MM.1S (cell line): ENCODE data around the gene CHRNA1.
A peak's percentile ranks its signal among the peaks of the same experiment; 100 is the strongest.

Source experiments
- DNase-seq: peaks from one replicate; pipeline ENCODE4 v3.0.0-alpha.2; 2015
- H2AFZ ChIP-seq: fragments of 300-600 bp; sonication (generic); 2 replicates; pipeline ENCODE4 v1.6.0; 2016; ENCODE audit warnings: antibody characterized with exemption, low read length
- H3F3A ChIP-seq: fragments of 300-600 bp; sonication (generic); 2 replicates; pipeline ENCODE4 v1.6.1; 2016; ENCODE audit warnings: mild to moderate bottlenecking, antibody characterized with exemption, low read length, moderate library complexity, mixed read lengths; ENCODE audit not compliant: insufficient read depth
- H3K27ac ChIP-seq: fragments of 300-600 bp; sonication (generic); 2 replicates; pipeline ENCODE4 v1.5.1; 2016; ENCODE audit warnings: mild to moderate bottlenecking, low read length
- H3K27me3 ChIP-seq: fragments of 300-600 bp; sonication (generic); replicated peaks from 2 replicates; pipeline ENCODE4 v1.6.0; 2016; ENCODE audit warnings: low read length; ENCODE audit not compliant: insufficient read depth
- H3K36me3 ChIP-seq: fragments of 300-600 bp; sonication (generic); replicated peaks from 2 replicates; pipeline ENCODE4 v1.6.1; 2016; ENCODE audit warnings: mild to moderate bottlenecking, low read length, mixed read lengths; ENCODE audit not compliant: insufficient read depth
- H3K4me1 ChIP-seq: fragments of 300-600 bp; sonication (generic); 2 replicates; pipeline ENCODE4 v1.6.1; 2016; ENCODE audit warnings: low read length, mixed read lengths
- H3K4me2 ChIP-seq: fragments of 300-600 bp; sonication (generic); 2 replicates; pipeline ENCODE4 v1.6.0; 2016; ENCODE audit warnings: low read depth, low read length
- H3K4me3 ChIP-seq: fragments of 300-600 bp; sonication (generic); 2 replicates; pipeline ENCODE4 v1.5.1; 2016; ENCODE audit warnings: low read length, mixed read lengths
- H3K79me2 ChIP-seq: fragments of 300-600 bp; sonication (generic); 2 replicates; pipeline ENCODE4 v1.6.1; 2016; ENCODE audit warnings: mixed run types, low read length, mixed read lengths
- H3K9ac ChIP-seq: fragments of 300-600 bp; sonication (generic); 2 replicates; pipeline ENCODE4 v1.6.1; 2016; ENCODE audit warnings: low read length, mixed read lengths
- H3K9me2 ChIP-seq: fragments of 300-600 bp; sonication (generic); replicated peaks from 2 replicates; pipeline ENCODE4 v1.6.1; 2016; ENCODE audit warnings: mild to moderate bottlenecking, low read length, mixed read lengths; ENCODE audit not compliant: insufficient read depth
- H3K9me3 ChIP-seq: fragments of 300-600 bp; sonication (generic); replicated peaks from 2 replicates; pipeline ENCODE4 v1.6.1; 2016; ENCODE audit warnings: mild to moderate bottlenecking, low read length, mixed read lengths; ENCODE audit not compliant: insufficient read depth
- H4K20me1 ChIP-seq: fragments of 300-600 bp; sonication (generic); 2 replicates; pipeline ENCODE4 v1.6.1; 2016; ENCODE audit warnings: mild to moderate bottlenecking, low read length, moderate library complexity, mixed read lengths; ENCODE audit not compliant: insufficient read depth
- CTCF ChIP-seq: fragments of 300-600 bp; sonication (generic); IDR thresholded peaks from 2 replicates; pipeline ENCODE4 v1.5.1; 2016; ENCODE audit warnings: antibody characterized with exemption, low read length, mixed read lengths
- EZH2 ChIP-seq: fragments of 300-600 bp; sonication (generic); optimal IDR thresholded peaks from 2 replicates; pipeline ENCODE3; 2017; ENCODE audit warnings: low read depth, mild to moderate bottlenecking, antibody characterized with exemption, low read length, mixed read lengths
- EZH2phosphoT487 ChIP-seq: fragments of 300-600 bp; sonication (generic); IDR thresholded peaks from 2 replicates; pipeline ENCODE4 v1.6.1; 2018; ENCODE audit warnings: antibody characterized with exemption, low read length

Gene CHRNA1

DNA sequence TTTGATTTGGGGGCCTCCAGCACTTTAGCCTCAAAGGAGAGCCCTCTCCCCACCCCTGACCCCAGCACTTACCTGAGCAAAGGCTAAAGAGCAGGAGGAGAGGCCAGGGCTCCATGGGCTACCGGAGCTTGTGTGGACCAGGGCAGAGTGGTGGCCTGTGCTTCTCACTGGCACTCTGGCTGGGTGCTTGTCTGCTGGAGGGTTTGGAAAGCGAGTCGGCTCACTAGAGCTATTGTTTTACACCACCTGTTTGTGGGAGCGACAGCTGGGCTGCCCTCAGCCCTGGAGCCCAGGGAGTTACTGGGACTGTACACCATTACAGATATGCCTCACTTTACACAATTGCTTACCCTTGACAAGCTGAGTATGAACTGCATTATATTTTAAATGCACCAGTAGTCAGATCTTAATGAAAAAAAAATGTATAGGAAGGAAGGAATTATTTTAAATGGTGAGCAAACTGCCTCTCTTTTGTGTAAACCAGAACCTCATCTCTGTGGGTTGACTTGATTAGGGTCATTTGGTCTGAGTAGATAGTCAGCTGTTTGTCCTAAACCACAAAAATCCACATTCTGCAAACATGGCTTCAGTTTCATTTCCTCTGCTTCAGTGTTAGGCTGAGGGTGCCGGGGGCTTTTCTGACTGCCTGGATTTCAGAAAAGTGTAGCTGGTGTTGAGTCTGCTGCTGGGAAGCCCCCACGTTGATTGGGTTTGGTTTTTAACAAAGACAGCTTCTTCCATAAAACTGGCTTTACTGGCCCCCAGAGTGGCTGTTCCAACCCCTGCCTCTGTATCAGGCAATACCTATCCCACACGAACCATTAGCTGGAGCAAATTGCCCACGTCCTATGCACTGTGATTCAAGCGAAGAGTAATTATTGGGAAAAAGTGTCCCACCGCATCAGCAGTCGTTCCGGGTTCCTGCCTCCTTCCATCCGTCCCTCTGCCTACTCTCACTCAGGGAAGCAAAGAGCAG is at the start of gene CHRNA1:
Gene CHRNA1 (minus strand): TSS at position 193 of the 976 bp plus-strand sequence. CDS start 78 bp downstream, at position 115.
- Histone ChIP-seq H4K20me1 (no peaks in the 10 kb centered on the region), H3K27ac (peak within 1 kb of the TSS; percentile 65; the same call in 1 of the 2 replicates), H2AFZ (peak within 1 kb of the TSS; percentile 9; the same call in 1 of the 2 replicates), H3K9me2 (no peaks in the 10 kb centered on the region), H3K9me3 (no peaks in the 10 kb centered on the region; the same call in 1 of the 2 replicates), H3K79me2 (no peaks in the 10 kb centered on the region), H3K4me1 (peaks cover 38% of the 10 kb centered on the region), H3K9ac (no peak within 1 kb of the TSS), H3K36me3 (no peaks in the 10 kb centered on the region), H3K27me3 (no peaks in the 10 kb centered on the region), H3K4me2 (peak within 1 kb of the TSS; percentile 68), H3K4me3 (no peak within 1 kb of the TSS), H3F3A (peaks cover 16% of the 10 kb centered on the region)
- DNase-seq = peak; percentile 74
- TF ChIP-seq CTCF (no peak), EZH2phosphoT487 (no peak), EZH2 (no peak)

- no peak for DNase-seq
- Histone ChIP-seq H3K4me1 (no peaks in the 10 kb centered on the region), H3K27me3 (no peaks in the 10 kb centered on the region), H2AFZ (no peak overlapping the region), H3K9ac (no peak overlapping the region), H3K9me3 (no peaks in the 10 kb centered on the region), H3K9me2 (no peaks in the 10 kb centered on the region), H3K4me2 (no peak overlapping the region), H3K4me3 (no peak overlapping the region), H3K36me3 (no peaks in the 10 kb centered on the region), H3K79me2 (no peaks in the 10 kb centered on the region), H3K27ac (no peak overlapping the region), H3F3A (no peaks in the 10 kb centered on the region), H4K20me1 (no peaks in the 10 kb centered on the region)
- TF ChIP-seq EZH2phosphoT487 (no peak), CTCF (no peak), EZH2 (no peak)
Measured at GRCh38 chr2:174812037-174812436, 47.8 kb upstream of the CHRNA1 start.

DNA sequence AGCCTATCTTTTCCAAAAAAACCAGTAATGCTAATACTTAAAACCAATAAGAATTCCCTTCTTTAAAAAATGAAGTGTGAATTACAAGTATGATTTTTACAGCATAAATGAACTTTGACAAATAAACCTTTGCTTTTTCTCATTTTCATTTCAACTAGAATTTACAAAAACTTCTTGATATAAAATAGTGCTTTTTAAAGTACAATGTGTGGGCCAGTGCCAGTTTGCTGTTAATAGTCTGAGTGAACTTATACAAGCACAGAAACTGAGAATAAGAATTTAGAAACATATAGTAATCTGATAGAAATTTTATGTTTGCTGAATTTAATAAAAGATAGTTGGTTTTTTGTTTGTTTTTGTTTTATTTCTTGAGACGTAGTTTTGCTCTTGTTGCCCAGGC is 43.7 kb upstream of the CHRNA1 start:
- H3K36me3 ChIP-seq = no peaks in the 10 kb centered on the region
- no peak overlapping the region for H3K4me2 ChIP-seq

More for the DNA sequence above, 43.7 kb upstream of the CHRNA1 start:
- no peak overlapping the region for H3K4me3 ChIP-seq
- no peaks in the 10 kb centered on the region for H3K4me1 ChIP-seq
- H3K9me2 ChIP-seq = no peaks in the 10 kb centered on the region
- no peak for TF ChIP-seq EZH2phosphoT487
- no peak for TF ChIP-seq CTCF
- no peak for TF ChIP-seq EZH2
- no peak for DNase-seq
- H3K9ac ChIP-seq = no peak overlapping the region
- H3K79me2 ChIP-seq = no peaks in the 10 kb centered on the region
- no peaks in the 10 kb centered on the region for H3F3A ChIP-seq
- H2AFZ ChIP-seq = no peak overlapping the region
- H4K20me1 ChIP-seq = no peaks in the 10 kb centered on the region
- H3K27me3 ChIP-seq = no peaks in the 10 kb centered on the region
- no peak overlapping the region for H3K27ac ChIP-seq
- H3K9me3 ChIP-seq = no peaks in the 10 kb centered on the region
